Measurements from ENCODE around the gene TUG1. TPM values are rescaled to one million over a fixed set of nuclear protein-coding genes. Genes with fewer than 3 reads are reported as not detected.

The TUG1 gene
- total and polyA plus RNA-seq, 10 of the 15 experiments (the other 5 are each of a cell fraction or from before 2014, with no cell fraction given), result 19.3 to 116 (median 54.9) TPM

GRCh38 chr22:30968924-30969531, at the start of gene TUG1 (continued):
- TF ChIP-seq ZNF687 (IDR thresholded peaks at IDR 0.05) (peak; percentile 88; the same call in 1 of the 2 replicates), MXI1 (IDR thresholded peaks at IDR 0.05; ENCODE audit: low read depth, low read length) (no peak), NR2C1 (IDR thresholded peaks at IDR 0.05) (peak; percentile 45), STAT1 (conservative IDR thresholded peaks at IDR 0.05) (no peak), MYC (IDR thresholded peaks at IDR 0.05; ENCODE audit: insufficient read depth, insufficient read length, insufficient replicate concordance, low read length, severe bottlenecking) (no peak), BRCA1 (IDR thresholded peaks at IDR 0.05; ENCODE audit: low read depth, low read length) (no peak), SP1 (IDR thresholded peaks at IDR 0.05; ENCODE audit: low read depth, low read length) (peak; percentile 91), MAX (IDR thresholded peaks at IDR 0.05; ENCODE audit: low read depth, low read length) (peak; percentile 96), SMARCA5 (IDR thresholded peaks at IDR 0.05) (no peak; the same call in 1 of the 2 replicates), ZBTB33 (IDR thresholded peaks at IDR 0.05) (no peak), ZNF622 (IDR thresholded peaks at IDR 0.05) (no peak), MEF2B (IDR thresholded peaks at IDR 0.05; ENCODE audit: partially characterized antibody, poor library complexity, severe bottlenecking) (peak; percentile 59), FOS (IDR thresholded peaks at IDR 0.05; ENCODE audit: borderline replicate concordance, extremely low read depth, insufficient read length) (peak; percentile 44), LARP7 (IDR thresholded peaks at IDR 0.05) (peak; percentile 64), WRNIP1 (IDR thresholded peaks at IDR 0.05; ENCODE audit: borderline replicate concordance, low read depth, low read length) (no peak), NRF1 (conservative IDR thresholded peaks at IDR 0.05; ENCODE audit: low read depth, low read length) (no peak), SMAD5 (IDR thresholded peaks at IDR 0.05; ENCODE audit: low read depth) (no peak), KLF5 (IDR thresholded peaks at IDR 0.05; ENCODE audit: partially characterized antibody) (peak; percentile 89), RAD21 (IDR thresholded peaks at IDR 0.05; ENCODE audit: insufficient read depth, low read depth, low read length) (no peak), NR2C2 (IDR thresholded peaks at IDR 0.05; ENCODE audit: borderline replicate concordance, control insufficient read depth, insufficient read length, low read depth) (peak; percentile 85), TCF12 (IDR thresholded peaks at IDR 0.05; ENCODE audit: low read depth, low read length) (no peak; the same call in 1 of the 2 replicates), POU2F2 (IDR thresholded peaks at IDR 0.05; ENCODE audit: borderline replicate concordance, low read depth, low read length) (no peak), SIX5 (IDR thresholded peaks at IDR 0.05; ENCODE audit: low read depth, low read length, severe bottlenecking) (peak; percentile 33), IRF3 (IDR thresholded peaks at IDR 0.05) (peak; percentile 42), RB1 (IDR thresholded peaks at IDR 0.05; ENCODE audit: borderline replicate concordance) (no peak)
